Activated CD8-positive, alpha-beta T cell treated with anti-CD3 and anti-CD28 coated beads, Interleukin-2, amount 10 ng/mL, durations not matched to agents 7 days and 5 days (primary cell): Measurements from ENCODE around the gene ARHGAP28. TPM values are rescaled to one million over a fixed set of nuclear protein-coding genes. Genes with fewer than 3 reads are reported as not detected.
"Not testable (repeated sequence)": the region's sequence is repeated elsewhere in the genome, so short reads cannot be mapped to it uniquely, and the experiment has no call there.

Experiments used
- ATAC-seq: fragments of 150-1000 bp; cut with Tn5 transposase; one replicate; pipeline ENCODE4 v1.10.0; 2021; ENCODE audit warnings: moderate library complexity
- CTCF ChIA-PET: fragments of 350-600 bp; sonication (Branson Sonifier 250); formaldehyde crosslinking; loops from one replicate; lab custom pipeline; 2021; ENCODE audit warnings: antibody characterized with exemption; lab: Charles Lee
- POLR2A ChIA-PET: fragments of 350-600 bp; sonication (Branson Sonifier 250); formaldehyde crosslinking; loops from one replicate; lab custom pipeline; 2021; ENCODE audit warnings: antibody characterized with exemption; lab: Charles Lee
- DNase-seq: peaks from one replicate; pipeline ENCODE4 v3.0.0-alpha.2; 2020
- H3K27ac Mint-ChIP-seq: one replicate; pipeline ENCODE4 v1.8.0; 2021; ENCODE audit warnings: mild to moderate bottlenecking, mixed read lengths
- H3K27me3 Mint-ChIP-seq: one replicate; pipeline ENCODE4 v1.8.0; 2021; ENCODE audit warnings: low read depth, mixed read lengths
- H3K36me3 Mint-ChIP-seq: one replicate; pipeline ENCODE4 v1.8.0; 2021; ENCODE audit warnings: low read depth, mixed read lengths
- H3K4me1 Mint-ChIP-seq: one replicate; pipeline ENCODE4 v1.8.0; 2021; ENCODE audit warnings: low read depth, mixed read lengths
- H3K4me3 Mint-ChIP-seq: one replicate; pipeline ENCODE4 v1.8.0; 2021; ENCODE audit warnings: mild to moderate bottlenecking, mixed read lengths
- H3K9me3 Mint-ChIP-seq: one replicate; pipeline ENCODE4 v1.8.0; 2022; ENCODE audit warnings: mixed read lengths; ENCODE audit not compliant: insufficient read depth
- total RNA-seq, 2 experiments: library from RNA; stranded (reverse); gene quantifications; one replicate each; pipeline ENCODE4 v1.2.3, GENCODE V29; 2021

The ARHGAP28 gene
- total RNA-seq, 2 experiments from 2014 or later, result not detected

DNA sequence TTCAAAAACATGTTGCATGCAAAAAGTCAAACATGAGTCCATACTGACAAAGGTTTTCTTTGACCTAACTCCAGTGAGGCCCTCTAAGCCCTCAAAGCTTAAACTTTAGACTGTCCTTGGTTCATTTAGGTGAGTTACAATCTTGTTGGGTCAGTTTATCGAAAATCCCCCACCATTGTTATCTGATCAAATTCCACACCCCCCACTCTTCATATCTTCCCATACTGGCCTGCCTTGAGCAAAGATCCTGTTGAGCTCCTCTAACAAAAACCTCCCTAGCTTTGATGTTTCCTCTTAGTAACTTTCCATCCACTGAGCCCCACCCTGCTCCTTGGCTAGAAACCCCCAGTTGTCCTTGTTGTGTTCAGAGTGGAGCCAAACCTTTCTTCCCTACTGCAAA lies 193.7 kb downstream of the ARHGAP28 start:
- ATAC-seq, result no peak
- POLR2A ChIA-PET, result no interaction called here
- no peaks in the 10 kb centered on the region for H3K27me3 Mint-ChIP-seq
- CTCF ChIA-PET, result no interaction called here
- no peak for DNase-seq
- no peak overlapping the region for H3K4me3 Mint-ChIP-seq
- H3K27ac Mint-ChIP-seq, result no peak overlapping the region
- H3K4me1 Mint-ChIP-seq, result no peaks in the 10 kb centered on the region
- H3K36me3 Mint-ChIP-seq, result no peaks in the 10 kb centered on the region
- H3K9me3 Mint-ChIP-seq, result peaks cover 5% of the 10 kb centered on the region

DNA sequence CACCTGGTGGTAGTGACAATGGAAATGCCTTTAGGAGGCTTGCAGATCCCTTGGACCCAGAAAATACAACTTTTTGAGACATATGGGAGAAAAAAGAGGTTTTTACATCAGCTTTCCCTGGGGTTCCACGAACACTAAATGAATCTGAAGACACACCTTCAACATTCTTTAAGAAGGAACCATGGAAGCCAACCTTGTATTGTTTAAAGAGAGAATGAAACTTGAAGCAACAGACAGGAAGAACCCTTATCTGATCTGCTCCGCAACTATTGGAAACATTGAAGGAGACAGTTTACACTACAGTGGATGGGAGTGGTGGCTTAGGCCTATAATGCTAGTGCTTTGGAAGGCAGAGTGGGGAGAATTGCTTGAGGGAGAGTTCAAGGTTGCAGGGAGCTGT lies 197.6 kb downstream of the ARHGAP28 start:
- Mint-ChIP-seq H3K36me3 (no peaks in the 10 kb centered on the region), H3K27ac (no peak overlapping the region), H3K4me1 (no peaks in the 10 kb centered on the region), H3K4me3 (no peak overlapping the region), H3K27me3 (no peaks in the 10 kb centered on the region), H3K9me3 (peaks cover 8% of the 10 kb centered on the region)
- ATAC-seq (no peak), DNase-seq (no peak)
- ChIA-PET POLR2A (no interaction called here), CTCF (no interaction called here)

DNA sequence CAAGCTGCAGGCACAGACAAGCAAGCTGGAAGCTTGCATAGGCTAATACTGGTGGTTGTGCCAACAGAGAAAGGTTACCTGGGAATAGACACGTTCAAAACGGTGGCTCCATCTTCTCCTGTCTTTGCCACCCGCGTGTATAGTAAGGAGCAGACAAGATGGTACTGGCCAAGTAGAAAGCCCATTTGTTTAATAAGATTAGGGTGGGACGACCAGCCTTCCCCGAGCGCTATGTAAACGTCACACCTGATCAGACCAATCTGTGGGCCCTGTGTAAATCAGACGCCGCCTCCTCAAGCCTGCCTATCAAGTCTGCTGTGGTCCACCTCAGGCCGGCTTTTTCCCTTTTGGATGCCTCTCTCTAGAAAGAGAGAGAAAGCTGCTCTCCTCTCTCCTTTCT lies 198.8 kb downstream of the ARHGAP28 start:
- ChIA-PET POLR2A (no interaction called here), CTCF (no interaction called here)
- Mint-ChIP-seq H3K4me3 (no peak overlapping the region), H3K9me3 (peaks cover 11% of the 10 kb centered on the region), H3K27ac (no peak overlapping the region), H3K27me3 (no peaks in the 10 kb centered on the region), H3K4me1 (no peaks in the 10 kb centered on the region), H3K36me3 (no peaks in the 10 kb centered on the region)
- DNase-seq (no peak), ATAC-seq (no peak)

DNA sequence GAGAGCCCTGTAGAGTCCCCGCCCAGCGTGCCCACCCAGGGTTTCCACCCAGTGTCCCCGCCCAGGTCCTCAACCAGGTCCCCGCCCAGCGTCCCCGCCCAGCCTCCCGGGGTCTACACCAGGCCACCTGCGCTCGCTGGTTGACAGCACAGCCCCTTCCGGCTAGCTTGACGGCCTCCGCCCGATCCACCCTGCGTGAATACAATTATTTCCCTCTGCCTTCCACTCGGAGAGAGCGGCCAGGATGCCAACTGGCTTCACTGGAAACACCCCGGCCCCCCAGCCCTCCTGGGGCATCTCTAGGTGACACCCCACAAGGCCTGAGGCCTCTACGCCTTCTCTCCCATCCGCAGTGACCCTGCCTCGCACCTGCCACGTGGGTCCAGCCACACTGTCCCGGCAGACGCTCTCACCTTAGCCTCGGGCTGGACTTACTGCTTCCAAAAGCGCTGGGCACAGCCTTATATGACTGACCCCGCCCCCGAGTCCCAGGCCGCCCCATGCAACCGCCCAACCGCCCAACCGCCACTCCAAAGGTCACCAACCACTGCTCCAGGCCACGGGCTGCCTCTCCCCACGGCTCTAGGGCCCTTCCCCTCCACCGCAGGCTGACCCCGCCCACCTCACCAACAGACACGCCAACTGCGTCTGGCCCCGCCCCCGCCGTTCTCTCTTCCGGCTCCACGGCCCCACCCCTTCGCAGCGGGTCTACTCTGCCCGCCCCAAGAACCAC lies 200.0 kb downstream of the ARHGAP28 start:
- Mint-ChIP-seq H3K9me3 (peaks cover 11% of the 10 kb centered on the region), H3K27me3 (no peaks in the 10 kb centered on the region), H3K27ac (no peak overlapping the region), H3K4me3 (no peak overlapping the region), H3K4me1 (no peaks in the 10 kb centered on the region), H3K36me3 (no peaks in the 10 kb centered on the region)
- no peak for ATAC-seq
- ChIA-PET CTCF (no interaction called here), POLR2A (no interaction called here)
- DNase-seq, result no peak

DNA sequence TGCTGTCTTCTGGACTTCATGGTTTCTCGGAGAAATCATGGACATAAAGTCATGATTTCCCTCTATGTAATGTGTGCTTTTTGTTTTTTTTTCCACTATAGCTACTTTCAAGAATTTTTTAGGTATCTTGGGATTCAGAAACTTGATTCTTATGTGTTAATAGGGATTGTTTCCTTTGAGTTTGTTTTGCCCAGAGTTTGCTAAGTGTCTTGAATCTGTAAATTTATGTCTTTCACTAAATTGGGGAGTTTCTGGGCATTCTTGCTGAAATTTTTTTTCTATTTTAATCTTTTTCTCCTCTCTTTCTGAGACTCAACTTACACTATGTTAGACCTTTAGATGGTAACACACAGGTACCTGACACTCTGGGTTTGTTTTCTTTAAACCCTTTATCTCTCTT lies 205.3 kb downstream of the ARHGAP28 start:
- CTCF ChIA-PET, result interaction anchor here (0.7 kb wide), 1 partner anchor 831 kb away, joined by 3 read pairs; no protein-coding TSS in a partner anchor
- no peak overlapping the region for H3K27ac Mint-ChIP-seq
- POLR2A ChIA-PET, result no interaction called here

DNA sequence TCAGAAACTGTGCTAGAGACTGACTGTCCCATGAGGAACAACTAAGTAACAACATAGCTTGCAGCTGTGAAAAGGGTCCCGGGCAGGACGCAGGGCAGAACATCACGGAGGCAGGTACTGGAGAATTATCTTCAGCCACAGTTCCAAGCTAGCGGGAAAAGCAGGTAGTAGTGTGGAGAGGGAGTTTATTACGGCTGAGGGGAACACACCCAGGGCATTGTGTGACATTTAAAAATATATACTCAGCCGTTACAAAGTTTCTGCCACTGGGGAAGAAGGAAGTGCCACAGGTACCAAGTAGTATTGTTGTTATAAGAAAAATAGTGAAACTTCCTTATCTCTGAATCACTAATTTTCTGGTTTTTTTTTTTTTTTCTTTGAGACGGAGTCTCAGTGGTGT lies 208.5 kb downstream of the ARHGAP28 start:
- POLR2A ChIA-PET, result no interaction called here
- H3K9me3 Mint-ChIP-seq, result peaks cover 8% of the 10 kb centered on the region

More for the DNA sequence above, 205.3 kb downstream of the ARHGAP28 start:
- no peak overlapping the region for H3K4me3 Mint-ChIP-seq
- DNase-seq, result no peak
- H3K4me1 Mint-ChIP-seq, result no peaks in the 10 kb centered on the region
- no peaks in the 10 kb centered on the region for H3K27me3 Mint-ChIP-seq
- peaks cover 9% of the 10 kb centered on the region for H3K9me3 Mint-ChIP-seq
- H3K36me3 Mint-ChIP-seq, result no peaks in the 10 kb centered on the region
- no peak for ATAC-seq

DNA sequence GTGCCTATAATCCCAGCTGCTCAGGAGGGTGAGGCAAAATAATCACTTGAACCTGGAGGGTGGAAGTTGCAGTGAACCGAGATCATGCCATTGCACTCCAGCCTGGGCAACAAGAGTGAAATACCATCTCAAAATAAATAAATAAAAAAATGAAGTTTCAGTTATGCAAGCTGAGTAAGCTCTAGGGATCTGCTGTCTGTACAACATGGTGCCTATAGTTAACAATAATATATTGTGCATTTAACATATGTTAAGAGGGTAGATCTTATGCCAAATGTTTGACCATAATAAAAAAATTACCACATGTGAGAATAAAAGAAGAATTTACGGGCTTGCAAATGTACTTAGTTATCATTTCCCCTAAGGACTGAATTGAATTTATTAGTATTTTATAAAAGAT lies 208.9 kb downstream of the ARHGAP28 start:
- H3K4me3 Mint-ChIP-seq, CTCF ChIA-PET, DNase-seq, ATAC-seq, H3K27ac Mint-ChIP-seq, H3K36me3 Mint-ChIP-seq, H3K4me1 Mint-ChIP-seq, H3K9me3 Mint-ChIP-seq, H3K27me3 Mint-ChIP-seq, POLR2A ChIA-PET: not testable (repeated sequence)

More for the DNA sequence above, 208.5 kb downstream of the ARHGAP28 start:
- DNase-seq (no peak), ATAC-seq (no peak)
- CTCF ChIA-PET, result no interaction called here
- H3K36me3 Mint-ChIP-seq, result no peaks in the 10 kb centered on the region
- no peak overlapping the region for H3K4me3 Mint-ChIP-seq
- no peaks in the 10 kb centered on the region for H3K27me3 Mint-ChIP-seq
- no peak overlapping the region for H3K27ac Mint-ChIP-seq
- H3K4me1 Mint-ChIP-seq, result no peaks in the 10 kb centered on the region

DNA sequence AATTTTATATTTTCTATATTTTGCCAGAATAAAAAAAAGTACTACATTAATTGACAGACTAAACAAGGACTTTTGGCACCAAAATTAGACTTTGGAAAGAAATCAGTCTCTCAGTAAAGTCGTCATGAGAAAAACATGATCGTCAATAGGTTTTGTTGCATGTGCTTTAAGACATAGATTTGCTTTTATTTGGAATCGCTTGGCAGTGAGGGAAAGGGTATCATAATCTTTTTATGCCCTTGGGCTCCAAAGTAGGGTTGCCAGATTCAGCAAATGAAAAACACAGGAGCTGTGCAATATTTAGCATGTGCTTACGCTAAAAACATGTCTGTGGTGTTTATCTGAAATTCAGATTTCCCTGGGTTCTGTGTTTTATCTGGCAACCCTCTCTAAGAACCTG lies 210.5 kb downstream of the ARHGAP28 start:
- ChIA-PET CTCF (no interaction called here), POLR2A (no interaction called here)
- H3K27me3 Mint-ChIP-seq, result no peaks in the 10 kb centered on the region

DNA sequence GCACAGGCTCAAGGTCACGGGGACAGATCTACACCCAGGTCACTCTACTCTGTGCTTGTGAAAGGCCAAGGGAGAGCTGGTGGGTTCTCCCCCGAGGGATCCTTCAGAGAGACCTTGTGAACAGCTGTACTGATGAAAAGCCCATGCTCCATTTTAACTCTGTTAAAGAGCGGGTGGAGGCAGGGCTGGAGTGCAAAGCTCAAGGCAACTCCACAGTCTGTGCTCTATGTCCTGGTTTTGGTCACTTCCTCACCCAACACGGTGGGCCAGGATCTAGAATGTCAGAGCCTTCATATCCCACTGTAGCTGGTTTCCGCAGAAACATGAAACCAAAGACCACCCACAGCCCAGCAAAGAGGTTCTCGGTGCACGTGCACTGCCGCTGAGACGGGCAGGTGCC lies 210.9 kb downstream of the ARHGAP28 start:
- H3K9me3 Mint-ChIP-seq, result peaks cover 7% of the 10 kb centered on the region
- no peak overlapping the region for H3K4me3 Mint-ChIP-seq
- no peaks in the 10 kb centered on the region for H3K27me3 Mint-ChIP-seq
- POLR2A ChIA-PET, result no interaction called here
- H3K4me1 Mint-ChIP-seq, result no peaks in the 10 kb centered on the region
- no peaks in the 10 kb centered on the region for H3K36me3 Mint-ChIP-seq
- ATAC-seq, result no peak
- H3K27ac Mint-ChIP-seq, result no peak overlapping the region
- CTCF ChIA-PET, result no interaction called here
- DNase-seq, result no peak

More for the DNA sequence above, 210.5 kb downstream of the ARHGAP28 start:
- Mint-ChIP-seq H3K4me3 (no peak overlapping the region), H3K4me1 (no peaks in the 10 kb centered on the region), H3K36me3 (no peaks in the 10 kb centered on the region), H3K27ac (no peak overlapping the region), H3K9me3 (peaks cover 7% of the 10 kb centered on the region)
- no peak for DNase-seq
- ATAC-seq, result no peak

DNA sequence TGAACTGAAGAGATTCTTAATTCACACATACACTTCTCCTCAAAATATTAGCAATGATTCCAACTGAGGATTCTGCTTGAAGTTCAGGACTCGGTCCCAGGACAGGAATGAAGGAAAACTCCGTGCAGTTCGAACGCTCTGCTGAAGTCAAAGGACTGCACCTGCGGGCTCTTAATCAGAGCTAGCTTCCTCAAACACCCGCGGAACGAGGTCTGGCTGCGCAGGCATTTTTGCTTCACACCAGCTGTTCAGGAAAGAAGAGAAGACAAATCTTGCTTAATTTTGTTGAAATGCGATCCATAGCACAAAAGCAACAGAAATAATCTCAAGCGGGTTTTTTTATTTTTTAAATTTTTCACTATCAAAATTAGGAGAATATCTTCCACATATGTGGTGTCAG lies 212.5 kb downstream of the ARHGAP28 start:
- H3K27ac Mint-ChIP-seq, result no peak overlapping the region
- ChIA-PET POLR2A (no interaction called here), CTCF (no interaction called here)
- H3K4me1 Mint-ChIP-seq, result no peaks in the 10 kb centered on the region
- H3K36me3 Mint-ChIP-seq, result no peaks in the 10 kb centered on the region
- peaks cover 7% of the 10 kb centered on the region for H3K9me3 Mint-ChIP-seq
- no peak overlapping the region for H3K4me3 Mint-ChIP-seq
- DNase-seq (no peak), ATAC-seq (no peak)
- no peaks in the 10 kb centered on the region for H3K27me3 Mint-ChIP-seq

DNA sequence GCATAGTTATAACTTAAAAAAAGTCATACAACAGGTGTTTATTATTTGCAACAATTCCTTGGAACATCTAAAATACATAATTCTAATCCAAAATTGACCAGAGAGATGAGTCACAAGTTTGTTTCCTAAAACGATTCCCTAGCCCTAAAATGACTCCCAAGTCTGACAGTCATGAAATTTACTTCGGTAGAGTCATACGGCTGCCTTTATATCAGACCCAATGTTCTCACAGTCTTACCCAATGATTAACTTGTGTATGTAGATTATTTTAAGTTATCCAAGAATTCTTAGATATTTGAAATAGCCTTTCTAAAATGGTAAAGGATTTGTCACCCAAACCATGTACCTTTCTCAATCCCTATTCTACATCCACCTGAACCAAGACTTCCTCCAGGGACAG lies 213.2 kb downstream of the ARHGAP28 start:
- Mint-ChIP-seq H3K9me3 (peaks cover 7% of the 10 kb centered on the region), H3K4me1 (no peaks in the 10 kb centered on the region), H3K4me3 (no peak overlapping the region), H3K27ac (no peak overlapping the region), H3K27me3 (no peaks in the 10 kb centered on the region), H3K36me3 (no peaks in the 10 kb centered on the region)
- ATAC-seq (no peak), DNase-seq (no peak)
- ChIA-PET POLR2A (no interaction called here), CTCF (no interaction called here)

DNA sequence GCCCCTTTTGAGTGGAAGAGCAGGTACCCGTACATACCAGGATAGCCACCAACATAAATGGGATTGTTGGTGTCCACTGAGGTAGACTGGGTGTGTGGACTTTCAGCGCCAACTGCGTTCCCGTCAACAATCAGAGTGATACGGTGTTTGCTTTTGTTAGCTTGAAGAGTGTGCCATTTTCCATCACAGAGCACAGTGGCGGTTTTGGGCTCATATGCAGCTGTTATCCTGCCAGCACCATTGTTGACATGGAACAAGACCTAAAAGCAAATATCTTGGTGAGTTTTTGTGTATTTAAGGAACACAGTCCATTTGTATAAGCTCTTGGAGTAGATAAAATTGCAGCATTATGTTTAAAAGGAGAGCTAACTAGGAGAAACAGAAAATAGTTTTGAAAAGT lies 213.6 kb downstream of the ARHGAP28 start:
- H3K27ac Mint-ChIP-seq, result no peak overlapping the region
- no peaks in the 10 kb centered on the region for H3K4me1 Mint-ChIP-seq
- ATAC-seq, result no peak
- no peaks in the 10 kb centered on the region for H3K36me3 Mint-ChIP-seq
- CTCF ChIA-PET, result no interaction called here
- no peak for DNase-seq
- POLR2A ChIA-PET, result no interaction called here
- no peak overlapping the region for H3K4me3 Mint-ChIP-seq
- H3K27me3 Mint-ChIP-seq, result no peaks in the 10 kb centered on the region
- H3K9me3 Mint-ChIP-seq, result peaks cover 7% of the 10 kb centered on the region
